ENCODE data around the gene CD72. TPM values are rescaled to one million over a fixed set of nuclear protein-coding genes. Genes with fewer than 3 reads are reported as not detected.
"Not testable (repeated sequence)": the region's sequence is repeated elsewhere in the genome, so short reads cannot be mapped to it uniquely, and the experiment has no call there.

The CD72 gene
- total RNA-seq, 2 experiments from 2014 or later: 11.4 to 11.9 TPM

DNA sequence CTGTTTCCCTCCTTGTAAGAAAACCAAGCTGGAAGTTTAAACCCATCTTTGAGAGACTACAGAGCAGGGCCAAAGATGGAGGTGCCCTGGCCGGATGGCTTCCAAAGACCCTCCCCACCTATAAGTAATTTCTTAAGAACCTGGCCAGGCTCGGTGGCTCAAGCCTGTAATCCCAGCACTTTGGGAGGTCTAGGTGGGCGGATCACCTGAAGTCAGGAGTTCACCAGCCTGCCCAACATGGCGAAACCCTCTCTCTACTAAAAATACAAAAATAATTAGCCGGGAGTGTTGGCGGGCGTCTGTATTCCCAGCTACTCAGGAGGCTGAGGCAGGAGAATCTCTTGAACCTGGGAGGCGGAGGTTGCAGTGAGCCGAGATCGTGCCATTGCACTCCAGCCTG, 27.5 kb upstream of the CD72 start:
- Mint-ChIP-seq H3K36me3 (peaks cover 45% of the 10 kb centered on the region), H3K4me3 (peak overlapping the region; percentile 99), H3K4me1 (peaks cover 45% of the 10 kb centered on the region), H3K27ac (peak overlapping the region; percentile 97)
- CTCF ChIA-PET: interaction anchor here (0.8 to 9.6 kb wide), 9 partner anchors 10 to 236 kb away, joined by 3 to 208 read pairs (median 27); partner anchors contain the start of genes ARHGEF39, CCDC107, CD72 and CREB3
- not testable (repeated sequence) for H3K27me3 Mint-ChIP-seq; ATAC-seq; DNase-seq; H3K9me3 Mint-ChIP-seq (ENCODE audit: low read depth)

DNA sequence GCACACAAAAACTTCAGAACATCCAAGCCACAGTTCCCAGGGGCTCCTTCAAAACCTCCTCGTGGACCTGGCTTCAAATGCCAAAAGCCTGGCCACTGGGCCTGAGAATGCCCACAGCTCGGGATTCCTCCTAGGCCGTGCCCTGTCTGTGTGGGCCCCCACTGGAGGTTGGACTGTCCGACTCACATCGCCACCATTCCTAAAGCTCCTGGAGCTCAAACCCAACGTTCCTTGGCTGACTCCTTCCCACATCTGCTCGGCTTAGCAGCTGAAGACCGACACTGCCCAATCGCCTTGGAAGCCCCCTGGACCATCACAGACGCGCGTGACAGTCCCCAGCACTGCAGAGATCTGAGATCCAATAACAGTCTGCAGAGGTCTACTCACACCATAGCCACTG, 24.8 kb upstream of the CD72 start:
- H3K36me3 Mint-ChIP-seq: peaks cover 39% of the 10 kb centered on the region
- CTCF ChIA-PET: interaction anchor here (9.6 kb wide), 1 partner anchor 28 kb away, joined by 196 read pairs; the partner anchor contains the start of gene CD72
- H3K4me3 Mint-ChIP-seq: no peak overlapping the region
- H3K27me3 Mint-ChIP-seq: no peaks in the 10 kb centered on the region
- H3K4me1 Mint-ChIP-seq: peaks cover 51% of the 10 kb centered on the region
- ATAC-seq (no peak), DNase-seq (no peak)
- H3K9me3 Mint-ChIP-seq (ENCODE audit: low read depth): no peaks in the 10 kb centered on the region
- H3K27ac Mint-ChIP-seq: no peak overlapping the region

GRCh38 chr9:35641478-35641877, 23.3 kb upstream of the CD72 start:
- H3K9me3 Mint-ChIP-seq (ENCODE audit: low read depth); H3K27me3 Mint-ChIP-seq; ATAC-seq; DNase-seq; H3K27ac Mint-ChIP-seq; H3K4me3 Mint-ChIP-seq: not testable (repeated sequence)
- H3K36me3 Mint-ChIP-seq: peaks cover 36% of the 10 kb centered on the region
- peaks cover 54% of the 10 kb centered on the region for H3K4me1 Mint-ChIP-seq
- CTCF ChIA-PET: interaction anchor here (9.6 kb wide), 1 partner anchor 27 kb away, joined by 196 read pairs; the partner anchor contains the start of gene CD72

DNA sequence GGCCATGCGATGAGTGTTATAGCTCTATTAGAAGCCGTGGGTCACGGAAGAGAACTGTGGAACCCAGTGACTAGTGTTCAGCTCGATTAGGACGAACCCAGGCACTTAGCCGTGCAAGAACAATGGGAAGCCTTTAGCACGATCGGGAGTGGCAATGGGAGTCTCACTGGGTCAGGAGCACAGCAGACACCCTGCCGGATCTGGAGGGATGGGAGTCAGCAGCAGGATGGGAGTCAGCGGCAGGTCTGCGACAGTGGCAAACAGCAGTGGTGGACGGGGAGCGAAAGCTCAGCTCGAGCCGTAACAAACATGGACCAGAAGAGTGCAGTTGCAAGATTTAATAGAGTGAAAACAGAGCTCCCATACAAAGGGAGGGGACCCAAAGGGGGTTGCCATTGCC, 22.2 kb upstream of the CD72 start:
- CTCF ChIA-PET: interaction anchor here (1.3 to 2.8 kb wide), 6 partner anchors 9 to 56 kb away, joined by 4 to 18 read pairs (median 8); partner anchors contain the start of genes CCDC107, RMRP, SIT1 and TESK1
- H3K27ac Mint-ChIP-seq: not testable (repeated sequence)
- H3K36me3 Mint-ChIP-seq: peaks cover 31% of the 10 kb centered on the region

GRCh38 chr9:35639631-35640030, 21.4 kb upstream of the CD72 start:
- DNase-seq (no peak), ATAC-seq (no peak)
- Mint-ChIP-seq H3K4me1 (peaks cover 56% of the 10 kb centered on the region), H3K4me3 (peak overlapping the region; percentile 46), H3K27me3 (no peaks in the 10 kb centered on the region), H3K36me3 (peaks cover 30% of the 10 kb centered on the region), H3K27ac (peak overlapping the region; percentile 87), H3K9me3 (ENCODE audit: low read depth) (no peaks in the 10 kb centered on the region)
- CTCF ChIA-PET: interaction anchor here (1.1 to 2.8 kb wide), 7 partner anchors 10 to 56 kb away, joined by 4 to 18 read pairs (median 8); partner anchors contain the start of genes CCDC107, RMRP, SIT1 and TESK1

More for the DNA sequence above, 22.2 kb upstream of the CD72 start:
- not testable (repeated sequence) for H3K4me3 Mint-ChIP-seq; H3K27me3 Mint-ChIP-seq; H3K9me3 Mint-ChIP-seq (ENCODE audit: low read depth); DNase-seq; ATAC-seq
- H3K4me1 Mint-ChIP-seq: peaks cover 56% of the 10 kb centered on the region

- not testable (repeated sequence) for H3K9me3 Mint-ChIP-seq (ENCODE audit: low read depth); H3K27me3 Mint-ChIP-seq; DNase-seq
- peak; percentile 58 for ATAC-seq
- Mint-ChIP-seq H3K4me1 (peaks cover 53% of the 10 kb centered on the region), H3K27ac (peak overlapping the region; percentile 87), H3K4me3 (peak overlapping the region; percentile 46), H3K36me3 (peaks cover 26% of the 10 kb centered on the region)
- CTCF ChIA-PET: interaction anchor here (1.1 to 2.8 kb wide), 7 partner anchors 11 to 57 kb away, joined by 4 to 18 read pairs (median 8); partner anchors contain the start of genes CCDC107, RMRP, SIT1 and TESK1
Observed at GRCh38 chr9:35639225-35639624, 21.0 kb upstream of the CD72 start.

- Mint-ChIP-seq H3K4me1 (peaks cover 52% of the 10 kb centered on the region), H3K27ac (peak overlapping the region; percentile 87), H3K36me3 (peaks cover 26% of the 10 kb centered on the region)
- not testable (repeated sequence) for H3K4me3 Mint-ChIP-seq; H3K27me3 Mint-ChIP-seq; H3K9me3 Mint-ChIP-seq (ENCODE audit: low read depth); DNase-seq
- peak; percentile 36 for ATAC-seq
- CTCF ChIA-PET: interaction anchor here (1.1 to 2.8 kb wide), 8 partner anchors 8 to 57 kb away, joined by 3 to 18 read pairs (median 7); partner anchors contain the start of genes CCDC107, RMRP, SIT1 and TESK1
Observed at GRCh38 chr9:35638751-35639150, 20.5 kb upstream of the CD72 start.

- not testable (repeated sequence) for DNase-seq; H3K27me3 Mint-ChIP-seq; H3K9me3 Mint-ChIP-seq (ENCODE audit: low read depth); ATAC-seq; H3K27ac Mint-ChIP-seq; H3K4me3 Mint-ChIP-seq
- Mint-ChIP-seq H3K36me3 (peaks cover 21% of the 10 kb centered on the region), H3K4me1 (peaks cover 52% of the 10 kb centered on the region)
- CTCF ChIA-PET: interaction anchor here (1.1 to 1.2 kb wide), 2 partner anchors 10 to 26 kb away, joined by 3 to 6 read pairs; no protein-coding TSS in a partner anchor
Observed at GRCh38 chr9:35637427-35637955, 19.3 kb upstream of the CD72 start.

- Mint-ChIP-seq H3K4me1 (peaks cover 52% of the 10 kb centered on the region), H3K36me3 (peaks cover 21% of the 10 kb centered on the region)
- DNase-seq; H3K9me3 Mint-ChIP-seq (ENCODE audit: low read depth); ATAC-seq; H3K4me3 Mint-ChIP-seq; H3K27ac Mint-ChIP-seq; H3K27me3 Mint-ChIP-seq: not testable (repeated sequence)
- CTCF ChIA-PET: interaction anchor here (2.0 to 2.2 kb wide), 2 partner anchors 10 to 25 kb away, joined by 9 to 14 read pairs; no protein-coding TSS in a partner anchor
Observed at GRCh38 chr9:35636877-35637246, 18.6 kb upstream of the CD72 start.

- DNase-seq (no peak), ATAC-seq (no peak)
- Mint-ChIP-seq H3K27me3 (no peaks in the 10 kb centered on the region), H3K4me1 (peaks cover 48% of the 10 kb centered on the region), H3K9me3 (ENCODE audit: low read depth) (no peaks in the 10 kb centered on the region), H3K36me3 (peaks cover 17% of the 10 kb centered on the region), H3K27ac (no peak overlapping the region), H3K4me3 (no peak overlapping the region)
- CTCF ChIA-PET: interaction anchor here (1.0 to 2.2 kb wide), 4 partner anchors 10 to 120 kb away, joined by 3 to 14 read pairs (median 6); partner anchors contain the start of gene TESK1
Observed at GRCh38 chr9:35636135-35636876, 18.1 kb upstream of the CD72 start.

DNA sequence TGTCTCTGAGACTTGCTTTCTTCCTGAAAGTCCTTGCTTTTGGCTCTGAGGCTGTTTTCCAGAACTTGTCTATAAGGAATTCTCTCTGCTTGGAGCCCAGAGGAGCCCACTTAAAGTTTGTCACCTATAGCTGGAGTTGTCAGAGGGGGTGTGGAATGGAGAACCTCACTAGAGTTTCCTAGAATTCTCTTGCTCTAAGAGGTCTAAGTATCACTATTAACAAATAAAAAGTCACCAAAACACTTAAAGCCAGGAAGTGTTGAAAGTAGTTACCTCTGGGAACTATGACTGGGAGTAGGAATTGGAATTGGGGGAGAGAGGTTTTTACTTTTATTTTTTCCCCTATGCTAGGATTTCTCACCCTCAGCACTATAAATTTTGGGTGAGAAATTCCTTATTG, 17.5 kb upstream of the CD72 start:
- CTCF ChIA-PET: interaction anchor here (0.9 to 2.2 kb wide), 5 partner anchors 10 to 121 kb away, joined by 3 to 14 read pairs (median 4); partner anchors contain the start of gene TESK1
- Mint-ChIP-seq H3K27ac (no peak overlapping the region), H3K4me3 (no peak overlapping the region), H3K4me1 (peaks cover 45% of the 10 kb centered on the region), H3K36me3 (peaks cover 12% of the 10 kb centered on the region), H3K9me3 (ENCODE audit: low read depth) (no peaks in the 10 kb centered on the region), H3K27me3 (no peaks in the 10 kb centered on the region)
- DNase-seq (no peak), ATAC-seq (no peak)

DNA sequence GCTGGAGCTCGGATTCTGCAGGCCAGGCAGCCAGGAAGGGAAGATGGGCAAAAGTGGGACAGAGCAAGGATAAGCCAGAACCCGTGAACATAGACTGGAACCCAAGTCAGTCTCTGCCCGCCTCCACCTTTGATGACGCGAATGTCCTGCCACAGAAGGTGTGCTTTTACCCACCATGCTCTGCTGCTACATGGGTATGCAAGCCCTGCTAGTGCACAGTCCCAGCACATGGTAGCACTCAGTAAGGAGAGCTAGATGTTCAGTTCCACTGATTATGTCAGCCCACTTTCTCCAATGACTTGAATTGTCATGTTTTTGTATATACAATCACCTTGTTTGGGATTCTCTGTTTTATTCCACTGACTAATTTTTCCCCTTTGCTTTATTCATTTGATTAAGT, 11.4 kb upstream of the CD72 start:
- no peak overlapping the region for H3K4me3 Mint-ChIP-seq
- peaks cover 6% of the 10 kb centered on the region for H3K4me1 Mint-ChIP-seq
- no peaks in the 10 kb centered on the region for H3K9me3 Mint-ChIP-seq (ENCODE audit: low read depth)
- H3K27ac Mint-ChIP-seq: no peak overlapping the region
- no peak for DNase-seq
- no peaks in the 10 kb centered on the region for H3K36me3 Mint-ChIP-seq
- no peak for ATAC-seq
- CTCF ChIA-PET: interaction anchor here (1.3 to 4.8 kb wide), 6 partner anchors 10 to 252 kb away, joined by 3 to 31 read pairs (median 4); no protein-coding TSS in a partner anchor
- no peaks in the 10 kb centered on the region for H3K27me3 Mint-ChIP-seq

- Mint-ChIP-seq H3K27ac (no peak overlapping the region), H3K4me1 (peaks cover 6% of the 10 kb centered on the region), H3K36me3 (no peaks in the 10 kb centered on the region), H3K27me3 (no peaks in the 10 kb centered on the region), H3K9me3 (ENCODE audit: low read depth) (no peaks in the 10 kb centered on the region), H3K4me3 (no peak overlapping the region)
- DNase-seq (no peak), ATAC-seq (no peak)
- CTCF ChIA-PET: interaction anchor here (0.9 to 4.8 kb wide), 10 partner anchors 9 to 254 kb away, joined by 3 to 31 read pairs (median 4); no protein-coding TSS in a partner anchor
Observed at GRCh38 chr9:35628389-35628991, 10.3 kb upstream of the CD72 start.
